GM21360 (cell line): ENCODE measurements around the gene POLE4.

ENCODE experiments used
- ATAC-seq: cut with Tn5 transposase; IDR thresholded peaks from one replicate; pipeline ENCODE4 v1.9.1; 2021; ENCODE audit warnings: mild to moderate bottlenecking, moderate library complexity; ENCODE audit not compliant: unreplicated experiment

Gene POLE4

GRCh38 chr2:74985978-74986609, 27.7 kb downstream of the POLE4 start:
- ATAC-seq: no peak

- ATAC-seq: no peak
Measured at GRCh38 chr2:74991977-74992376, 33.5 kb downstream of the POLE4 start.

DNA sequence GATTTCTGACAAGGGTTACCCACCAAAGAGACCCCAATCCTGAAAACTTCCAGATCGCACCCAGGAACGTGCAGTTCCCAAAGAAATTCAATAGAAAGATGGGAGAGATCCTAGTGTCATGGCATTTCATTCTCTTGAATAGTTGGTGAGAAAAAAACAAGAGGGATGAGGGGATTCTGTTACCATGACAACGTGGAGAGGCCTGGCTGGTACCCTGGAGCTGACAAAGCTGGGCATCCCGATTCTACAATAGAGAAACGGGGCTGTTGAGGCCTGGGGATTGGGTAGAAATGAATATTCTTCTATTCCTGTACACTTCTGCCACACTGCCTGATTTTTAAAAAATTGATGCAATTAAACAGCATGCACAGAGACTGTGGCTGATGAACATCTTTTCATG, 41.0 kb downstream of the POLE4 start:
- no peak for ATAC-seq

DNA sequence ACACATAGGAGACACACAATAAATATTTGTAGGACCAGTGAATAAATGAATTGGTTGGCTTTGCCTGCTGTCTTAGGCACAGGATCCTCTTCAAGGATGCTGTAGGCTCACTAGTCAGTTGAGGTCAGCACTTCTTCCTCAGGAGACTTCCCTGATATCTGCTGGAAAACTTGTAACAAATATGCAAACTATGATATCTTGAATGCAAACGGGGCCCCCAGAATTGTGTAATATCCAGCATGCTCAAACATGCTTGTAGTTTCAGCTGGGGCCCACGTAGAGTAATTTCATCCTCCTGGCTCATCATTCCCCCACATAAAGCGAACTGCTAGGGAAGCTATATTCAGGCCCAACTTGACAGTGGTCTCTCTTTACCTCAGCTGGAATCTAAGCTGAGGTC, 43.6 kb downstream of the POLE4 start:
- ATAC-seq: no peak

DNA sequence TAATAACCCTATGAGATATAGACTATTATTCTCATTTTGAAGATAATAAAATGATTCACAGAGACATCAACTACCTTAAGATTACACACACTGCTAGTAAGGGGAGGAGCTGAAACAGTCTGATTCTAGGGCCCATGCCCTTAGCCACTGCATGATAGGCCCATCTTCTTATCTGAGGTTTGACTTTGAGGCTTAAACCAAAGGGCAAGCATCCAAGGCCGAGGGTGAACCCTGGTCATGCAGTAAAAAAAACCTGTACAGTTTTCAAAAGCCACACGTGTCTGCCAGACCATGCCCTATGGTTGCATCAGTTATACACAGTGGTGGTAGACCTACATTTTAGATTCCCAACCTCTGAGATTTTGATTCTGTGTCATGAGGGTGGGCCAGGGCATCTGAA, 44.8 kb downstream of the POLE4 start:
- no peak for ATAC-seq

DNA sequence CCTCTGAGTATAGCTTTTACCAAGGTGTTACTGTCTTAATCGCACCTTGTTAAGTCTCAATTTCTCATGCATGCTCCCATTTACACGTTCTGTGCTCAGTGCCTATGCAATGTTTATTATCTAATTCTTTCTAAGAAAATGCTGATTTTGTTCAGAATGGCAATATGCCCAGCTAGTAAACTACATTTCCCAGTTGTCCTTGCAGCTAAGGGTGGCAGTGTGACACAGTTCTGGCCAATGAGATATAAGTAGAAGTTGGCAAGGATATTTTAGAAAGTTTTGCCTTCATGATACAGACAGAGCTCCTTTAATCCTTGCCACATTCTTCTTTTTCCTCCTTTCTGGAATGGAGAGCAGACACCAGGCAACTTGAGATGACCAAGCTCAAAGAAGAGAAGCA, 45.3 kb downstream of the POLE4 start:
- no peak for ATAC-seq

GRCh38 chr2:75006041-75006440, 47.6 kb downstream of the POLE4 start:
- no peak for ATAC-seq

DNA sequence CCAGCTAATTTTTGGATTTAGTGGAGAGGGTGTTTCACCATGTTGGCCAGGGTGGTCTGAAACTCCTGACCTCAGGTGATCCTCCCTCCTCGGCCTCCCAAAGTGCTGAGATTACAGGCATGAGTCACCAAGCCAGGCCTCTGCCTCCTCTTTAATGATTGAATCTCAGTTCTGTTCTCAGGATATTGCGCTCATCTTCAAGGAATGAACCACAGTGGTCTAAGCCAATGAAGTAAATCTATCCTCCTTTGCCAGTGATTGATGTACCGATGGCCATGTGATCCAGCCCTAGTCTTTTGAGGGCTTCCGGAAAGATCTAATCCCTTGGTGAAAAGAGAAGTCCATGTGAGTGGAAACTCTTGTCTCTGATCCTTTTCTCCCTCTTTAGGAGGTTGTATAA, 48.6 kb downstream of the POLE4 start:
- ATAC-seq: no peak

DNA sequence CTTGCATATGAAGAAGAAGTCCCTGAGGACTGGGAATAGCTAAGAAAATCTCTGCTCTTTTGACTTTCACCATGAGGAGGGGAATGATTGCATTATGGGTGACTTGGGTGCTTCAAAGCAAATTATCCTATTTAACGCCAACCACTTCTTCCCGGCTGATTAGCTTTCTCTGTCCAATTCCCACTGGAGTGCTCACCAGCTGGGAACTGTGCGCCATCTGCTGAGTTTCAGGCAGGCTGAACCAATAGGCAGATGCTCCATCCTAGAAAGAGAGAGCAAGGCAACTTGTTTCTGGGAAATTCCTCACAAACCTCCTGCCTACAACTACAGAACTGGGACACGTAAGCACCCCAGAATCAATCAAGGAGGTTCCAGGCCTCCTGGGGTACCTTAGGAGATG, 49.4 kb downstream of the POLE4 start:
- no peak for ATAC-seq

DNA sequence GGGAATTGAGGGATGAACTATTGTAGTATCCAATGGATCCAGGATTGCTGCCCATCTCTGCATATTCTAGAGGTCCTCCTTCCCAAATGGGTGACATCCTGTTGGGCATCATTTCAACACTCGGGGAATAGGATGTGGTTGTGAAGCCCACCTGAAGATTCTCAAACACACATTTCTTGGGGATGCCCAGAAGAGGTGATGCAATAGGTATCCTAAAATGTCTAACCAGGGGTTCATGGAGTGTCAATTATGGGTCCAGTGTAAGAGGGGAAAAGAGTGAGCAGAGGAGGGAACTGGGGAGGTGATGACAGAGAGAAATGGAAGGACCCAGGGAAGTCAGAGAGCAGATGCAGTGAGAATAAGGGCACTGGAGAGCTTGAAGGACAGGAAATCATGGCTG, 52.1 kb downstream of the POLE4 start:
- no peak for ATAC-seq

DNA sequence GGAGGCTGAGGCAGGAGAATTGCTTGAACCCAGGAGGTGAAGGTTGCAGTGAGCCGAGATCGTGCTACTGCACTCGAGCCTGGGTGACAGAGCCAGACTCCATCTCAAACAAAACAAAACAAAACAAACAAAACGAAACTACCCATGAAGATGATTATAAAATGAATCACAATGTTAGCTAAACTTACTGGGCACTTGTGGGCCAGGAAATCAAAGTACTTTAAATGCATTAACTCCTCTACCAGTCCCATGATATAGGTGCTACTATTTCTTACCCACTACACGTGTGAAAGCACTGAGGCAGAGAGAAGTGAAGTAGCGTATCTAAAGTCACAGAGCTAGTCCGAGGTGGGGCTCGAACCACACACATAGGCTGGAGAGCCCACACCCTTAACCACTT, 53.6 kb downstream of the POLE4 start:
- no peak for ATAC-seq

DNA sequence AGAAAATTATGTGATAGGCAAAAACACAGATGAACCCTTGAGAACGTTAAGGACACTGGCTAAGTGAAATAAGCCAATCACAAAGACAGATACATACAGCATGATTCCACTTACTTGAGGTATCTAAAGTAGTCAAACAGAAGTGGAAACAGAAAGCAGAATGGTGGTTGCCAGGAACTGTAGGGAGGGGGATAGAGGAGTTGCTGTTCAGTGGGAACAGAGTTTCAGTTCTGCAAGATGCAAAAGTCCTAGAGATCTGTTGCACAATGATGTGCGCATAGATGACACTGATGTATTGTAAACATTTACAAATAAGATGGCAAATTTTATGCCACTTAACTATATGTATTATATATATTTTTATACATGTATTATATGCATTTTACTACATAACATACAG, 59.7 kb downstream of the POLE4 start:
- ATAC-seq: no peak
